IPS-18a (cell line): ENCODE measurements around the gene SIGLEC14.

ENCODE experiments used
- H3K27ac ChIP-seq: one replicate; pipeline ENCODE4 v1.5.1; 2013; ENCODE audit warnings: low read length
- H3K27me3 ChIP-seq: one replicate; pipeline ENCODE4 v1.6.1; 2013; ENCODE audit warnings: mild to moderate bottlenecking, low read length; ENCODE audit not compliant: control insufficient read depth, insufficient read depth
- H3K36me3 ChIP-seq: one replicate; pipeline ENCODE4 v1.6.1; 2013; ENCODE audit warnings: low read depth, low read length; ENCODE audit not compliant: control insufficient read depth
- H3K4me1 ChIP-seq: one replicate; pipeline ENCODE4 v1.6.1; 2013; ENCODE audit warnings: low read depth, low read length; ENCODE audit not compliant: control insufficient read depth
- H3K4me3 ChIP-seq: one replicate; pipeline ENCODE4 v1.5.1; 2013; ENCODE audit warnings: low read length
- H3K9ac ChIP-seq: one replicate; pipeline ENCODE4 v1.6.1; 2013; ENCODE audit warnings: mild to moderate bottlenecking, low read length, moderate library complexity
- H3K9me3 ChIP-seq: one replicate; pipeline ENCODE4 v1.6.1; 2013; ENCODE audit warnings: low read depth, low read length; ENCODE audit not compliant: control insufficient read depth

Gene SIGLEC14

GRCh38 chr19:51664131-51664530 lies 17.5 kb upstream of the SIGLEC14 start:
- Histone ChIP-seq H3K4me1 (no peaks in the 10 kb centered on the region), H3K27me3 (no peaks in the 10 kb centered on the region), H3K9me3 (no peaks in the 10 kb centered on the region), H3K27ac (no peak overlapping the region), H3K4me3 (no peak overlapping the region), H3K9ac (no peak overlapping the region), H3K36me3 (no peaks in the 10 kb centered on the region)

GRCh38 chr19:51663650-51664049 lies 17.0 kb upstream of the SIGLEC14 start:
- Histone ChIP-seq H3K27me3 (no peaks in the 10 kb centered on the region), H3K36me3 (no peaks in the 10 kb centered on the region)

GRCh38 chr19:51660975-51661600 lies 14.5 kb upstream of the SIGLEC14 start:
- Histone ChIP-seq H3K9me3 (no peaks in the 10 kb centered on the region), H3K4me3 (no peak overlapping the region)

More at GRCh38 chr19:51663650-51664049, 17.0 kb upstream of the SIGLEC14 start:
- Histone ChIP-seq H3K4me1 (no peaks in the 10 kb centered on the region), H3K9me3 (no peaks in the 10 kb centered on the region), H3K9ac (no peak overlapping the region), H3K4me3 (no peak overlapping the region), H3K27ac (no peak overlapping the region)

GRCh38 chr19:51654783-51655182 lies 8.2 kb upstream of the SIGLEC14 start:
- Histone ChIP-seq H3K27ac (no peak overlapping the region), H3K4me1 (no peaks in the 10 kb centered on the region), H3K9ac (no peak overlapping the region), H3K9me3 (peaks cover 8% of the 10 kb centered on the region), H3K36me3 (no peaks in the 10 kb centered on the region), H3K4me3 (no peak overlapping the region), H3K27me3 (no peaks in the 10 kb centered on the region)

More at GRCh38 chr19:51660975-51661600, 14.5 kb upstream of the SIGLEC14 start:
- H3K4me1 ChIP-seq: no peaks in the 10 kb centered on the region
- no peaks in the 10 kb centered on the region for H3K36me3 ChIP-seq
- H3K9ac ChIP-seq: no peak overlapping the region
- no peak overlapping the region for H3K27ac ChIP-seq
- no peaks in the 10 kb centered on the region for H3K27me3 ChIP-seq

GRCh38 chr19:51653162-51653561 lies 6.5 kb upstream of the SIGLEC14 start:
- no peak overlapping the region for H3K4me3 ChIP-seq
- H3K27me3 ChIP-seq: no peaks in the 10 kb centered on the region
- no peaks in the 10 kb centered on the region for H3K36me3 ChIP-seq
- no peaks in the 10 kb centered on the region for H3K4me1 ChIP-seq
- H3K27ac ChIP-seq: no peak overlapping the region
- H3K9ac ChIP-seq: no peak overlapping the region
- peaks cover 8% of the 10 kb centered on the region for H3K9me3 ChIP-seq

GRCh38 chr19:51652266-51652665 lies 5.6 kb upstream of the SIGLEC14 start:
- H3K36me3 ChIP-seq: no peaks in the 10 kb centered on the region
- H3K4me1 ChIP-seq: no peaks in the 10 kb centered on the region
- no peak overlapping the region for H3K27ac ChIP-seq
- H3K4me3 ChIP-seq: no peak overlapping the region
- H3K9me3 ChIP-seq: peaks cover 8% of the 10 kb centered on the region
- H3K9ac ChIP-seq: no peak overlapping the region
- no peaks in the 10 kb centered on the region for H3K27me3 ChIP-seq

- Histone ChIP-seq H3K36me3 (no peaks in the 10 kb centered on the region), H3K4me1 (no peaks in the 10 kb centered on the region), H3K4me3 (no peak overlapping the region), H3K9ac (no peak overlapping the region), H3K27ac (no peak overlapping the region), H3K27me3 (no peaks in the 10 kb centered on the region), H3K9me3 (peaks cover 8% of the 10 kb centered on the region)
Observed at GRCh38 chr19:51651216-51651846, 4.7 kb upstream of the SIGLEC14 start.

- no peaks in the 10 kb centered on the region for H3K4me1 ChIP-seq
- no peaks in the 10 kb centered on the region for H3K27me3 ChIP-seq
- H3K4me3 ChIP-seq: no peak overlapping the region
- no peaks in the 10 kb centered on the region for H3K36me3 ChIP-seq
- no peak overlapping the region for H3K9ac ChIP-seq
- H3K27ac ChIP-seq: no peak overlapping the region
- H3K9me3 ChIP-seq: no peaks in the 10 kb centered on the region
Observed at GRCh38 chr19:51647318-51647717, 693 bp upstream of the SIGLEC14 start.

- no peaks in the 10 kb centered on the region for H3K27me3 ChIP-seq
Observed at GRCh38 chr19:51644636-51645271, 1.9 kb downstream of the SIGLEC14 start.

GRCh38 chr19:51641648-51642047 lies 5.0 kb downstream of the SIGLEC14 start:
- H3K9ac ChIP-seq: no peak overlapping the region
- no peaks in the 10 kb centered on the region for H3K27me3 ChIP-seq
- H3K36me3 ChIP-seq: no peaks in the 10 kb centered on the region
- H3K27ac ChIP-seq: no peak overlapping the region
- no peaks in the 10 kb centered on the region for H3K4me1 ChIP-seq
- peaks cover 6% of the 10 kb centered on the region for H3K9me3 ChIP-seq
- H3K4me3 ChIP-seq: no peak overlapping the region

More at GRCh38 chr19:51644636-51645271, 1.9 kb downstream of the SIGLEC14 start:
- no peak overlapping the region for H3K9ac ChIP-seq
- H3K4me1 ChIP-seq: no peaks in the 10 kb centered on the region
- no peaks in the 10 kb centered on the region for H3K9me3 ChIP-seq
- H3K4me3 ChIP-seq: no peak overlapping the region
- H3K27ac ChIP-seq: no peak overlapping the region
- no peaks in the 10 kb centered on the region for H3K36me3 ChIP-seq

GRCh38 chr19:51640386-51640785 lies 6.2 kb downstream of the SIGLEC14 start:
- Histone ChIP-seq H3K9ac (no peak overlapping the region), H3K27me3 (no peaks in the 10 kb centered on the region), H3K36me3 (no peaks in the 10 kb centered on the region), H3K4me1 (no peaks in the 10 kb centered on the region), H3K27ac (no peak overlapping the region), H3K4me3 (no peak overlapping the region), H3K9me3 (peaks cover 13% of the 10 kb centered on the region)
